HK-2 (cell line): ENCODE measurements around the gene POLR1A.
A peak's percentile ranks its signal among the peaks of the same experiment; 100 is the strongest.

ENCODE experiments used
- DNase-seq: peaks from one replicate; pipeline ENCODE4 v3.0.0-alpha.2; 2018; ENCODE audit not compliant: unreplicated experiment

Gene POLR1A

GRCh38 chr2:86038291-86039081 is 67.2 kb downstream of the POLR1A start:
- DNase-seq = peak; percentile 70

GRCh38 chr2:86037795-86038192 is 67.9 kb downstream of the POLR1A start:
- DNase-seq = no peak

GRCh38 chr2:86037141-86037794 is 68.4 kb downstream of the POLR1A start:
- DNase-seq = peak; percentile 39

GRCh38 chr2:86036669-86037138 is 69.0 kb downstream of the POLR1A start:
- DNase-seq = no peak

- peak; percentile 56 for DNase-seq
These were observed 69.6 kb downstream of the POLR1A start for GRCh38 chr2:86035883-86036668.

GRCh38 chr2:86035376-86035882 is 70.3 kb downstream of the POLR1A start:
- no peak for DNase-seq

GRCh38 chr2:86033751-86034692 is 71.7 kb downstream of the POLR1A start:
- no peak for DNase-seq

- no peak for DNase-seq
These were observed 72.7 kb downstream of the POLR1A start for GRCh38 chr2:86032861-86033595.

- DNase-seq = no peak
These were observed 74.1 kb downstream of the POLR1A start for GRCh38 chr2:86031606-86032005.

- no peak for DNase-seq
These were observed 74.5 kb downstream of the POLR1A start for GRCh38 chr2:86031151-86031550.

- no peak for DNase-seq
These were observed 75.8 kb downstream of the POLR1A start for GRCh38 chr2:86029873-86030272.

GRCh38 chr2:86028766-86029381 is 76.8 kb downstream of the POLR1A start:
- no peak for DNase-seq

- no peak for DNase-seq
These were observed 77.5 kb downstream of the POLR1A start for GRCh38 chr2:86027922-86028765.

GRCh38 chr2:86027196-86027921 is 78.3 kb downstream of the POLR1A start:
- no peak for DNase-seq

GRCh38 chr2:86026744-86027065 is 79.0 kb downstream of the POLR1A start:
- no peak for DNase-seq

GRCh38 chr2:86025976-86026743 is 79.5 kb downstream of the POLR1A start:
- no peak for DNase-seq

GRCh38 chr2:86025229-86025820 is 80.4 kb downstream of the POLR1A start:
- DNase-seq = no peak
